Thyroid gland (tissue), 4 donors: Measurements from ENCODE around the gene TERT. TPM values are rescaled to one million over a fixed set of nuclear protein-coding genes. Genes with fewer than 3 reads are reported as not detected.

Source experiments
- DNase-seq, 2 donors: peaks; one replicate each; pipeline ENCODE4 v3.0.0-alpha.2; 2019
- H3K27ac ChIP-seq, 3 donors: fragments of 200-600 bp; sonication (generic); 1 replicate in 2 of 3; 2 replicates in 1 of 3; pipeline ENCODE4 v1.5.1; 2016 to 2019; ENCODE audit warnings: mild to moderate bottlenecking in 1 of 3, moderate library complexity in 1 of 3
- H3K27me3 ChIP-seq: fragments of 200-600 bp; sonication (generic); one replicate; pipeline ENCODE4 v1.5.1; 2019
- H3K36me3 ChIP-seq, 2 donors: fragments of 200-600 bp; sonication (generic); one replicate each; pipeline ENCODE4 v1.5.1; 2016 to 2019
- H3K4me1 ChIP-seq, 2 donors: fragments of 200-600 bp; sonication (generic); one replicate each; pipeline ENCODE4 v1.5.1; 2017 to 2019
- H3K4me3 ChIP-seq, 3 donors: fragments of 200-600 bp; sonication (generic); replicated peaks in 1 of 3; 1 replicate in 2 of 3; 2 replicates in 1 of 3; pipeline ENCODE4 v1.5.1; 2016; ENCODE audit warnings: mild to moderate bottlenecking in 1 of 3
- H3K9me3 ChIP-seq: fragments of 200-600 bp; sonication (generic); one replicate; pipeline ENCODE4 v1.5.1; 2017
- POLR2A ChIP-seq, 2 donors: fragments of 450-650 bp; IDR thresholded peaks; one replicate each; pipeline ENCODE4 v1.6.1; 2017; ENCODE audit warnings: antibody characterized with exemption in 2 of 2, mild to moderate bottlenecking in 2 of 2, moderate library complexity in 1 of 2
- WGBS, 2 donors: methylation state at CpG; one replicate each; pipeline ENCODE4 v1.1.5; 2017; 5-methylcytosine and 5-hydroxymethylcytosine counted together
- intact Hi-C: fragments of 100-400 bp; cut with DNase I; formaldehyde crosslinking; loops from one replicate; pipeline ENCODE4 v1.15.1; 2023
- total RNA-seq, 4 donors: library from RNA; depleted of rRNA; stranded (reverse); fragments of >200 nt; gene quantifications; one replicate each; pipeline ENCODE4 v1.2.3, GENCODE V29; 2016
- TF ChIP-seq, protein P1 (sequence below), 6 experiments: fragments of 200-600 bp in 3 of 6; fragments of 450-650 bp in 3 of 6; sonication (generic) in 3 of 6; IDR thresholded peaks; one replicate each; pipeline ENCODE4 v1.5.1; 2016 to 2019; ENCODE audit warnings: antibody characterized with exemption in 6 of 6, mild to moderate bottlenecking in 2 of 6, inconsistent platforms in 1 of 6, moderate library complexity in 1 of 6

The TERT gene
- total RNA-seq, 4 donors from 2014 or later: not detected

DNA sequence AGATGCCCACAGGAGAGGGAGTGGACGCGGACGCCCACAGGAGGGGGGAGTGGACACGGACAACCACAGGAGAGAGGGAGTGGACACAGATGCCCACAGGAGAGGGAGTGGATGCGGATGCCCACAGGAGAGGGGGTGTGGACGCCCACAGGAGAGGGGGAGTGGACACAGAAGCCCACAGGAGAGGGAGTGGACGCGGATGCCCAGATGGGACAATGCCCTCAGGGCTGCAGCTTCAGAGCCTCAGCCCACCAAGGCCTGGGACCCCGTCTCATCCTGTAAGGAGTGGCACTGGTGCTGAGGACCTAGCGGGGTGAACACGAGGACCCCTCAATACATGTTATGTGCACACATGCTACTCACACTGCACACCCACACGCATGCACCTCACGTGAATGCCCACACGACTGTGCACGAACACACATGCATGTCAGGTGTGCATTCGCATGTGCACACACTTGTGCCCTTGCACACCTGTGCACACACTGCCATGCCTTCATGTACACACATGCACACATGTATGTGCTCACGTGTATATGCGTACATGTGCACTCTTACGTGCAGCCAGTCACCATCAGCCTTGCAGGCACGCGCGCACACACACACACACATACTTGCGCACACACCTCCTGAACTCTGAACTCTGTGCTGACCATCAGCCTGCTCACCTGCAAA lies 34.9 kb downstream of the TERT start:
- Histone ChIP-seq H3K27ac (no peak overlapping the region), H3K36me3 (no peaks in the 10 kb centered on the region), H3K4me1 (no peaks in the 10 kb centered on the region), H3K27me3 (no peaks in the 10 kb centered on the region), H3K4me3 (no peak overlapping the region), H3K9me3 (no peaks in the 10 kb centered on the region)
- no peak for TF ChIP-seq POLR2A (IDR thresholded peaks at IDR 0.05)
- TF ChIP-seq, protein P1, sequence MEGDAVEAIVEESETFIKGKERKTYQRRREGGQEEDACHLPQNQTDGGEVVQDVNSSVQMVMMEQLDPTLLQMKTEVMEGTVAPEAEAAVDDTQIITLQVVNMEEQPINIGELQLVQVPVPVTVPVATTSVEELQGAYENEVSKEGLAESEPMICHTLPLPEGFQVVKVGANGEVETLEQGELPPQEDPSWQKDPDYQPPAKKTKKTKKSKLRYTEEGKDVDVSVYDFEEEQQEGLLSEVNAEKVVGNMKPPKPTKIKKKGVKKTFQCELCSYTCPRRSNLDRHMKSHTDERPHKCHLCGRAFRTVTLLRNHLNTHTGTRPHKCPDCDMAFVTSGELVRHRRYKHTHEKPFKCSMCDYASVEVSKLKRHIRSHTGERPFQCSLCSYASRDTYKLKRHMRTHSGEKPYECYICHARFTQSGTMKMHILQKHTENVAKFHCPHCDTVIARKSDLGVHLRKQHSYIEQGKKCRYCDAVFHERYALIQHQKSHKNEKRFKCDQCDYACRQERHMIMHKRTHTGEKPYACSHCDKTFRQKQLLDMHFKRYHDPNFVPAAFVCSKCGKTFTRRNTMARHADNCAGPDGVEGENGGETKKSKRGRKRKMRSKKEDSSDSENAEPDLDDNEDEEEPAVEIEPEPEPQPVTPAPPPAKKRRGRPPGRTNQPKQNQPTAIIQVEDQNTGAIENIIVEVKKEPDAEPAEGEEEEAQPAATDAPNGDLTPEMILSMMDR (IDR thresholded peaks at IDR 0.05): no peak
- DNase-seq: no peak
- intact Hi-C loops: no loop called here
- 92 to 95% methylated on average over 22 to 23 of the region's 23 CpGs for WGBS, 2 donors

DNA sequence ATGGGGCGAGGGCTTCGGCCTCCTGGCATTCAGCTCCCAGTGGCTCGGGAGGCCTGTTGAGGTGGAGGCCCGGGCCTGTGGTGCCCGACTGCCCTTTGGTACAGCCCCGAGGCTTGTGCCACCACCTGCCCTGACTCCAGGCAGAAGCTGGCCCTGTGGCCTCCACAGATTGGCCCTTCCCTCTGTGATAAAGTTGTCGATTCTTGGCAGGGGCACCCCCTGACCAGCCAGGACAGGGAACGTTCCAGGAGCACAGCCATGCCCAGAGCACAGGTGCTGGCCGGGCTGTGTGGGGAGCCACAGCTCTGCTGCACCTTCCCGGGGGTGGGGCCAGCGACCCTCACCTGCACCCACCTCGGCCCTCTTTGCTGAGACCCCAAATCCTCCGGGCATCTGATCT lies 37.0 kb downstream of the TERT start:
- no peaks in the 10 kb centered on the region for H3K36me3 ChIP-seq
- TF ChIP-seq POLR2A (IDR thresholded peaks at IDR 0.05): no peak
- TF ChIP-seq, protein P1 (IDR thresholded peaks at IDR 0.05): no peak
- intact Hi-C loops: no loop called here
- H3K27me3 ChIP-seq: no peaks in the 10 kb centered on the region
- H3K4me1 ChIP-seq: no peaks in the 10 kb centered on the region
- no peaks in the 10 kb centered on the region for H3K9me3 ChIP-seq
- no peak overlapping the region for H3K4me3 ChIP-seq
- DNase-seq: no peak
- 89 to 93% methylated on average over 7 to 10 of the region's 13 CpGs for WGBS, 2 donors
- no peak overlapping the region for H3K27ac ChIP-seq

DNA sequence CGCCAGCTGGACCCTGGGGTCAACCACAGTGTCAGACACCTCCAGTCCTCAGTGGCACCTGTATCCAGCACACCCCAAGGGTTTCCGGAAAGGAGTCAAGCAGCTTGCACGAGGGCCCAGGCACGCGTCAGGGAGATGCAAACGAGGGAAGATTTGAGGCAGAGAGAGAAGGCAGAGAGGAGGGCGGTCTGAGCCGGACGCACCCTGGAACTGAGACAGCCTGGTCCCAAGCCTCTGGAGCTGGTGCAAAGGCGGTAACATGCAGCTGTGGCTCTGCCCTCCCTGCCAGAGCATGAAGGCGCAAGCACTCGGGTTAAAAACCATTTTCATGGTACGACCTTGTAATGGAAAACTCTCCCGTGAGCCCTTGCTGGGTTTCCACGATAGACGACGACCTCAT lies 37.5 kb downstream of the TERT start:
- no peak overlapping the region for H3K27ac ChIP-seq
- H3K9me3 ChIP-seq: no peaks in the 10 kb centered on the region
- H3K4me1 ChIP-seq: no peaks in the 10 kb centered on the region
- H3K4me3 ChIP-seq: no peak overlapping the region
- WGBS, 2 donors: 85 to 92% methylated on average over 17 of the region's 17 CpGs
- DNase-seq: no peak
- TF ChIP-seq, protein P1 (IDR thresholded peaks at IDR 0.05): no peak
- TF ChIP-seq POLR2A (IDR thresholded peaks at IDR 0.05): no peak
- intact Hi-C loops: no loop called here
- H3K36me3 ChIP-seq: no peaks in the 10 kb centered on the region
- no peaks in the 10 kb centered on the region for H3K27me3 ChIP-seq

DNA sequence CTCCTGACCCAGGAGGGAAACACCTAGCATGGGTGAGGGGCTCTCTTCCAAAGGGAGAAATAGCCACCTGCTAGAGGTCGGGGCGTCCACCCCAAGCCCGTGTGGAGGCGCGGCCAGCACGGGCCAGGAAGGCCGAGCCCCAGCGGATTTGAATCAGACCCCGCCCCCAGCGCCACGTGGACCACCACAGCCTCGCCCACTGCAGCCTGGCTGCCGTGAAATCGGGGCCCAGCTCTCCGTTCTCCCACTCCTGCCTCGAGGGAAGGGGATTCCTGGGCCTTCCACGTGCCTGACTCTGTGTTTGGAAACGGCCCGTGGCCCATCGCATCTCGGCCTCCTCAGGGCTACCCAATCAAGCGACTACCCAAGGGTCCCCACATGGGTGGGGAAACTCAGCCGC lies 38.1 kb downstream of the TERT start:
- DNase-seq: no peak
- Histone ChIP-seq H3K36me3 (no peaks in the 10 kb centered on the region), H3K4me3 (no peak overlapping the region), H3K27ac (no peak overlapping the region), H3K4me1 (no peaks in the 10 kb centered on the region), H3K9me3 (no peaks in the 10 kb centered on the region), H3K27me3 (no peaks in the 10 kb centered on the region)
- TF ChIP-seq POLR2A (IDR thresholded peaks at IDR 0.05): no peak
- TF ChIP-seq, protein P1 (IDR thresholded peaks at IDR 0.05): no peak
- 83 to 93% methylated on average over 15 to 16 of the region's 23 CpGs for WGBS, 2 donors
- intact Hi-C loops: no loop called here

DNA sequence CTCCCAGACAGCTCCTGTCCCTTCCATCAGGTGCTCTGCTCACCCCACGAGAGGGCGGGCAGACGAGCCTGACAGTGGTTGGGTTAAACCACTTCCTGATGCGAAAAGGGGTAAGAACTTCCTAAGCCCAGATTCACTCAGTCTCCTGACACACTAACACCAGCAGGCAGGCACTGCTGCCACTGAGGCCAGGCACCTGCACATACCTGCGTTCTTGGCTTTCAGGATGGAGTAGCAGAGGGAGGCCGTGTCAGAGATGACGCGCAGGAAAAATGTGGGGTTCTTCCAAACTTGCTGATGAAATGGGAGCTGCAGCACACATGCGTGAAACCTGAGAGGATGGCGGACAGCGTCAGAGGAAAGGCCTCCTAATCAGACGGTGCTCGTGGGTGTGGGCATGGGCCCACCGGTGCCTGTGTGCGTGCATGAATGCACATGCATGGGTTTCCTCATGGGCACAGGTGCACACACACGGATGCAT lies 39.7 kb downstream of the TERT start:
- no peak for TF ChIP-seq POLR2A (IDR thresholded peaks at IDR 0.05)
- TF ChIP-seq, protein P1 (IDR thresholded peaks at IDR 0.05): no peak
- no peaks in the 10 kb centered on the region for H3K36me3 ChIP-seq
- no peak overlapping the region for H3K4me3 ChIP-seq
- H3K27ac ChIP-seq: no peak overlapping the region
- no peaks in the 10 kb centered on the region for H3K4me1 ChIP-seq
- 70 to 76% methylated on average over 15 to 16 of the region's 16 CpGs for WGBS, 2 donors
- H3K9me3 ChIP-seq: no peaks in the 10 kb centered on the region
- no peaks in the 10 kb centered on the region for H3K27me3 ChIP-seq
- intact Hi-C loops: no loop called here
- no peak for DNase-seq
